Calu3 (cell line): ENCODE results near the gene TSPAN17. TPM values are rescaled to one million over a fixed set of nuclear protein-coding genes. Genes with fewer than 3 reads are reported as not detected.
A peak's percentile ranks its signal among the peaks of the same experiment; 100 is the strongest.

Experiments used
- BruUV-seq: library from RNA; stranded (reverse); fragments of 400-500 nt; replicated peaks from 2 replicates; lab custom pipeline; 2021; lab: Mats Ljungman, UMichigan
- CTCF ChIA-PET: fragments of 300-600 bp; sonication (Branson Sonifier 250); formaldehyde crosslinking; loops from one replicate; lab custom pipeline; 2022; ENCODE audit warnings: antibody characterized with exemption; lab: Charles Lee
- DNase-seq: peaks from one replicate; pipeline ENCODE4 v3.0.0; 2022
- H3K27ac Mint-ChIP-seq: one replicate; pipeline ENCODE4 v1.8.0; 2022; ENCODE audit warnings: mixed read lengths; ENCODE audit not compliant: unreplicated experiment
- H3K27me3 Mint-ChIP-seq: one replicate; pipeline ENCODE4 v1.8.0; 2022; ENCODE audit warnings: mixed read lengths; ENCODE audit not compliant: unreplicated experiment
- H3K36me3 Mint-ChIP-seq: one replicate; pipeline ENCODE4 v1.8.0; 2022; ENCODE audit warnings: mild to moderate bottlenecking, moderate library complexity, mixed read lengths; ENCODE audit not compliant: insufficient read depth, unreplicated experiment
- H3K4me1 Mint-ChIP-seq: one replicate; pipeline ENCODE4 v1.8.0; 2022; ENCODE audit warnings: mild to moderate bottlenecking, low read depth, mixed read lengths; ENCODE audit not compliant: unreplicated experiment
- H3K4me3 Mint-ChIP-seq: one replicate; pipeline ENCODE4 v1.8.0; 2022; ENCODE audit warnings: mild to moderate bottlenecking, low read depth, moderate library complexity, mixed read lengths; ENCODE audit not compliant: unreplicated experiment
- H3K9me3 Mint-ChIP-seq: one replicate; pipeline ENCODE4 v1.8.0; 2022; ENCODE audit warnings: low read depth, mixed read lengths; ENCODE audit not compliant: unreplicated experiment
- intact Hi-C: fragments of 100-400 bp; cut with micrococcal nuclease; formaldehyde crosslinking; loops from one replicate; pipeline ENCODE4 v1.10.0; 2022; ENCODE audit not compliant: unreplicated experiment
- total RNA-seq: library from RNA; stranded (reverse); gene quantifications from 2 replicates; pipeline ENCODE4 v1.2.3, GENCODE V29; 2022
- TF ChIP-seq, protein P1 (sequence below): fragments of 200-600 bp; IDR thresholded peaks from one replicate; pipeline ENCODE4 v1.8.0; 2022; ENCODE audit warnings: antibody characterized with exemption; ENCODE audit not compliant: unreplicated experiment

Gene TSPAN17
- total RNA-seq, 1 experiment from 2014 or later: 67.7 TPM

DNA sequence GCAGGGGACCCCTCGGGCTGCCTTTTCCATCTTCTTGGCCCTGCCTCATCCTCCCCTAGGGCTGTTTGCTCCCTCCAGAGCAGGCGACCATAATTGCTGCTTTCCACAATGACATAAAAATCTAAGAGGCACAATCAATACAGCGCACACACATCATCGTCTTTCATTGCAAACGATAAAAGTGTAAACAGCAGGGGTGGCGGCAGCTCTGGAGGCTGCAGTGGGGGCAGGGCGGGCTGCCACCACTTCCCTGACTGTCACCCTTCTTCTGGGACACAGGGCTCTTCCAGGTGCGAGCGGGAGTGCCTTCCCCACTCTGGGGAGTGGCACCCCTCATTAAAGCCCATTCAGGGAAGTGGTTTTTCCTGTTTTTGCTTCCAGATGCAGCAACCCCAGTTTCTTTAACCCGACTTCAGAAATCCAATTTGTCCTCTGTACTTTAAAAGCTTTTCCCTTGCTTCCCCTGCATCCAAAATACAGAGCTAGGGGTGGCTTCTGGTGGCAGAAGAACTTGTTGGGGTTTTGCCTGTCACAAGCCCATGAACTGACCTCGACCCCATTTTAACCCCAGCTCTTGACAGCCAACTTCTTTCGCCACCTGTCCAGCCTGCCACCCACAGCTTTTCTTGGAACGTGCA, 45.7 kb downstream of the TSPAN17 start:
- CTCF ChIA-PET: interaction anchor here (0.6 to 2.8 kb wide), 7 partner anchors 10 to 312 kb away, joined by 3 to 10 read pairs (median 3); no protein-coding TSS in a partner anchor
- intact Hi-C loops: no loop called here
- Mint-ChIP-seq H3K27ac (peak overlapping the region; percentile 73), H3K27me3 (peaks cover 39% of the 10 kb centered on the region), H3K4me3 (peak overlapping the region; percentile 66), H3K36me3 (peaks cover 5% of the 10 kb centered on the region), H3K4me1 (peaks cover 29% of the 10 kb centered on the region), H3K9me3 (no peaks in the 10 kb centered on the region)
- DNase-seq: peak; percentile 35
- no TSS peak for BruUV-seq
- TF ChIP-seq, protein P1, sequence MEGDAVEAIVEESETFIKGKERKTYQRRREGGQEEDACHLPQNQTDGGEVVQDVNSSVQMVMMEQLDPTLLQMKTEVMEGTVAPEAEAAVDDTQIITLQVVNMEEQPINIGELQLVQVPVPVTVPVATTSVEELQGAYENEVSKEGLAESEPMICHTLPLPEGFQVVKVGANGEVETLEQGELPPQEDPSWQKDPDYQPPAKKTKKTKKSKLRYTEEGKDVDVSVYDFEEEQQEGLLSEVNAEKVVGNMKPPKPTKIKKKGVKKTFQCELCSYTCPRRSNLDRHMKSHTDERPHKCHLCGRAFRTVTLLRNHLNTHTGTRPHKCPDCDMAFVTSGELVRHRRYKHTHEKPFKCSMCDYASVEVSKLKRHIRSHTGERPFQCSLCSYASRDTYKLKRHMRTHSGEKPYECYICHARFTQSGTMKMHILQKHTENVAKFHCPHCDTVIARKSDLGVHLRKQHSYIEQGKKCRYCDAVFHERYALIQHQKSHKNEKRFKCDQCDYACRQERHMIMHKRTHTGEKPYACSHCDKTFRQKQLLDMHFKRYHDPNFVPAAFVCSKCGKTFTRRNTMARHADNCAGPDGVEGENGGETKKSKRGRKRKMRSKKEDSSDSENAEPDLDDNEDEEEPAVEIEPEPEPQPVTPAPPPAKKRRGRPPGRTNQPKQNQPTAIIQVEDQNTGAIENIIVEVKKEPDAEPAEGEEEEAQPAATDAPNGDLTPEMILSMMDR: no peak

DNA sequence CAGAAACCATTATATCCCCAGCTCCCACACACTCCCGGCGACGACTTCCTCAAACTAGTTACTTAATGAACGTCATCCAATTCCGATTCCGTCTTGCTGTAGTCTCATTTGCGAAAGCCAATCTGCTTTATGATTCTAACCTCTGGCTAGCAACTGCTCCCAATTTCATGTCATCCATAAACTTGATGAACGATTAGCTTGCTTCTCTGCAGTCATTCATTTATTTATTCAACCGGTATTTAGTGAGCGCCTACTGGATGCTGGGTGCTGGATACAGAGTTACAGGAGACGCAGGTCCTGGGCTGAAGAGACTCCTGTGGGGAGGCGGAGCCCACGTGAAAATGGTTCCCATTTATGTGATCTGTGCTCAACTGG, 46.2 kb downstream of the TSPAN17 start:
- H3K36me3 Mint-ChIP-seq: peaks cover 5% of the 10 kb centered on the region
- H3K27me3 Mint-ChIP-seq: peaks cover 44% of the 10 kb centered on the region

DNA sequence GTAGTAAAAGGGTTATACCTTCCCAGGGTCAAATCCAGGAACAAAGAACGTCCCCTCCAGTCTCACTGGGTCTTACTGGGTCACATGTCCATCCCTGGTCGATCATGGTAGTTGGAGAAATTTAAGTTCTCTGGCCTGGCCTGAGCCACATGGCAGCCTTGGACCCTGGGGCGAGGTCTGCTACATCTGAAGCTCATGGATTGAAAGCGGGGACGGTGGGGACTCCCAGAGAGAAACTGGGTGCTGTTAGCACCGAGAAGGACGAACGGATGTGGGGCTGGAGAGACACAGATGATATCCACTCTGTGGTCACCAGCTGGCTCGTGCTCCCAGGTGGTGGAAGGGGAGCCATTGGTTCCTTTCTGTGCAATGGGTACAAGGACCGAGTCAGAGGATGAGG, 46.9 kb downstream of the TSPAN17 start:
- peaks cover 29% of the 10 kb centered on the region for H3K4me1 Mint-ChIP-seq
- BruUV-seq: no TSS peak
- no peaks in the 10 kb centered on the region for H3K9me3 Mint-ChIP-seq
- peaks cover 48% of the 10 kb centered on the region for H3K27me3 Mint-ChIP-seq
- H3K27ac Mint-ChIP-seq: no peak overlapping the region
- TF ChIP-seq, protein P1: no peak
- CTCF ChIA-PET: interaction anchor here (1.2 to 2.8 kb wide), 3 partner anchors 17 to 33 kb away, joined by 4 to 10 read pairs (median 5); no protein-coding TSS in a partner anchor
- peaks cover 5% of the 10 kb centered on the region for H3K36me3 Mint-ChIP-seq
- intact Hi-C loops: no loop called here
- H3K4me3 Mint-ChIP-seq: no peak overlapping the region
- DNase-seq: no peak

More for the DNA sequence above, 46.2 kb downstream of the TSPAN17 start:
- H3K4me3 Mint-ChIP-seq: peak overlapping the region; percentile 66
- peaks cover 29% of the 10 kb centered on the region for H3K4me1 Mint-ChIP-seq
- BruUV-seq: no TSS peak
- peak overlapping the region; percentile 73 for H3K27ac Mint-ChIP-seq
- TF ChIP-seq, protein P1: no peak
- H3K9me3 Mint-ChIP-seq: no peaks in the 10 kb centered on the region
- intact Hi-C loops: no loop called here
- peak; percentile 43 for DNase-seq
- CTCF ChIA-PET: interaction anchor here (0.6 to 2.8 kb wide), 7 partner anchors 9 to 311 kb away, joined by 3 to 10 read pairs (median 3); no protein-coding TSS in a partner anchor

DNA sequence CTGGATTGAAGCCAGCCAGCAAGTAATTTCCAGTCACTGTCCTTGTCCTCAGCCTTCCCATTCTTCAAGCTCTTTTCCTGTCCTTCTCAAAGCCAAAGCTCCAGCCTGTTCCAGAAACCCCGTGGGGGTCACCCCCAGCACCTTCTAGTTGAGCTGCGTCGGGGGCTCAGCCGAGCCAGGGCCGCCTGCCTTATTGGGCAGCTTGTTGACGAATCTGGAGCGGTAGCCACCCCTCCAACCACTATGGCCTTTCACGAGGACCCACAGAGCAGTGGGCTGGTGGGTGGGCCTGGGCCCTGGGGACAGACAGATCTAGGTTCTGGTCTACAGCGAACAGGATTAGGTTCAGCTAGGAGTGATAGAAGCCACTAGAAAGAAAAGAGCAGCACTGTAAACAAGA, 47.3 kb downstream of the TSPAN17 start:
- BruUV-seq: no TSS peak
- CTCF ChIA-PET: interaction anchor here (2.8 kb wide), 1 partner anchor 34 kb away, joined by 10 read pairs; no protein-coding TSS in a partner anchor
- no peak overlapping the region for H3K4me3 Mint-ChIP-seq
- H3K9me3 Mint-ChIP-seq: no peaks in the 10 kb centered on the region
- peaks cover 48% of the 10 kb centered on the region for H3K27me3 Mint-ChIP-seq
- H3K4me1 Mint-ChIP-seq: peaks cover 29% of the 10 kb centered on the region
- peaks cover 5% of the 10 kb centered on the region for H3K36me3 Mint-ChIP-seq
- DNase-seq: no peak
- no peak overlapping the region for H3K27ac Mint-ChIP-seq
- intact Hi-C loops: no loop called here
- TF ChIP-seq, protein P1: no peak
